GM23338 (cell line): ENCODE data around the gene COL4A6. TPM values are rescaled to one million over a fixed set of nuclear protein-coding genes. Genes with fewer than 3 reads are reported as not detected.

Source experiments
- ATAC-seq: fragments of 200-7000 bp; cut with Tn5 transposase; 3 replicates; pipeline ENCODE4 v1.9.1; 2020
- DNase-seq: peaks from one replicate; pipeline ENCODE4 v3.0.0-alpha.2; 2015; ENCODE audit warnings: low spot score
- H2AFZ ChIP-seq: fragments of 200-600 bp; sonication (generic); 2 replicates; pipeline ENCODE4 v1.8.0; 2016; ENCODE audit warnings: antibody characterized with exemption, mild to moderate bottlenecking, moderate library complexity
- H3F3A ChIP-seq: fragments of 200-600 bp; sonication (generic); replicated peaks from 2 replicates; pipeline ENCODE4 v1.8.0; 2017; ENCODE audit warnings: antibody characterized with exemption, mixed run types, low read depth
- H3K27ac ChIP-seq: fragments of 200-600 bp; sonication (generic); 2 replicates; pipeline ENCODE4 v1.6.1; 2016; ENCODE audit warnings: low read depth
- H3K27me3 ChIP-seq: fragments of 200-600 bp; sonication (generic); 2 replicates; pipeline ENCODE4 v1.8.0; 2016; ENCODE audit warnings: mild to moderate bottlenecking, mixed run types, moderate library complexity; ENCODE audit not compliant: insufficient read depth
- H3K36me3 ChIP-seq: fragments of 200-600 bp; sonication (generic); 2 replicates; pipeline ENCODE4 v1.8.0; 2016; ENCODE audit warnings: mild to moderate bottlenecking; ENCODE audit not compliant: insufficient read depth
- H3K4me1 ChIP-seq: fragments of 200-600 bp; sonication (generic); 2 replicates; pipeline ENCODE4 v1.8.0; 2016; ENCODE audit warnings: mild to moderate bottlenecking, moderate library complexity; ENCODE audit not compliant: insufficient read depth
- H3K4me2 ChIP-seq: fragments of 200-600 bp; sonication (generic); 2 replicates; pipeline ENCODE4 v1.7.1; 2017; ENCODE audit warnings: mixed run types
- H3K4me3 ChIP-seq: fragments of 200-600 bp; sonication (generic); 2 replicates; pipeline ENCODE4 v1.6.1; 2016; ENCODE audit warnings: mixed run types
- H3K79me2 ChIP-seq: fragments of 200-600 bp; sonication (generic); replicated peaks from 2 replicates; pipeline ENCODE4 v1.8.0; 2017; ENCODE audit warnings: mild to moderate bottlenecking; ENCODE audit not compliant: insufficient read depth
- H3K9me2 ChIP-seq: fragments of 200-600 bp; sonication (generic); 2 replicates; pipeline ENCODE4 v1.8.0; 2017; ENCODE audit not compliant: insufficient read depth
- H4K20me1 ChIP-seq: fragments of 200-600 bp; sonication (generic); replicated peaks from 2 replicates; pipeline ENCODE4 v1.8.0; 2017; ENCODE audit warnings: mild to moderate bottlenecking; ENCODE audit not compliant: insufficient read depth
- H3K27ac Mint-ChIP-seq: 2 replicates; pipeline ENCODE4 v1.8.0; 2020; ENCODE audit warnings: inconsistent platforms, mild to moderate bottlenecking, moderate library complexity, mixed read lengths
- H3K27me3 Mint-ChIP-seq: 3 replicates; pipeline ENCODE4 v1.8.0; 2022; ENCODE audit warnings: low read depth, mild to moderate bottlenecking, moderate library complexity, mixed read lengths, inconsistent platforms; ENCODE audit not compliant: insufficient read depth, poor library complexity
- H3K36me3 Mint-ChIP-seq: 3 replicates; pipeline ENCODE4 v1.8.0; 2021; ENCODE audit warnings: low read depth, mild to moderate bottlenecking, inconsistent platforms, moderate library complexity, mixed read lengths
- H3K4me1 Mint-ChIP-seq: 3 replicates; pipeline ENCODE4 v1.8.0; 2020; ENCODE audit warnings: mild to moderate bottlenecking, inconsistent platforms, mixed read lengths
- H3K4me3 Mint-ChIP-seq: 3 replicates; pipeline ENCODE4 v1.8.0; 2021; ENCODE audit warnings: moderate library complexity, mild to moderate bottlenecking, inconsistent platforms, mixed read lengths
- H3K9me3 Mint-ChIP-seq: 3 replicates; pipeline ENCODE4 v1.8.0; 2020; ENCODE audit warnings: moderate library complexity, mild to moderate bottlenecking, inconsistent platforms, mixed read lengths
- CREB1 ChIP-seq: fragments of 250-450 bp; sonication (Bioruptor Pico); IDR thresholded peaks from 2 replicates; pipeline ENCODE4 v1.5.0; 2020; ENCODE audit warnings: low read depth, mild to moderate bottlenecking, moderate library complexity
- ZNF331 ChIP-seq: fragments of 250-450 bp; sonication (Bioruptor Pico); IDR thresholded peaks from 2 replicates; pipeline ENCODE4 v1.5.0; 2020; ENCODE audit warnings: low read depth, mild to moderate bottlenecking, moderate library complexity
- polyA plus RNA-seq: library from polyadenylated mRNA; unstranded; fragments of >200 nt; fragmentation: Nextera tagmentation; extraction: Ambion mirVana; gene quantifications from 2 replicates; pipeline ENCODE4 v1.2.1, GENCODE V29; 2016
- total RNA-seq: library from RNA; depleted of rRNA; stranded (reverse); fragments of >200 nt; shearing (Covaris generic); gene quantifications from 2 replicates; pipeline ENCODE4 v1.2.3, GENCODE V29; 2014
- TF ChIP-seq, protein P1 (sequence below): IDR thresholded peaks from one replicate; pipeline ENCODE4 v1.6.1; 2018; ENCODE audit warnings: antibody characterized with exemption; ENCODE audit not compliant: unreplicated experiment
- TF ChIP-seq, protein P2 (sequence below): fragments of 250-450 bp; sonication (Bioruptor Pico); IDR thresholded peaks from 2 replicates; pipeline ENCODE4 v1.5.0; 2020; ENCODE audit warnings: mild to moderate bottlenecking, moderate library complexity

Gene COL4A6
- total and polyA plus RNA-seq, 2 experiments from 2014 or later: 4.1 to 15.2 TPM

- no peaks in the 10 kb centered on the region for H3K79me2 ChIP-seq
- H3K9me2 ChIP-seq: no peaks in the 10 kb centered on the region
- H3K27me3 Mint-ChIP-seq: no peaks in the 10 kb centered on the region
- H3K27ac ChIP-seq: no peak overlapping the region
- no peaks in the 10 kb centered on the region for H3F3A ChIP-seq
- no peaks in the 10 kb centered on the region for H3K36me3 Mint-ChIP-seq
- TF ChIP-seq CREB1 (no peak), ZNF331 (CRISPR knock-in tag) (no peak)
- TF ChIP-seq, protein P1, sequence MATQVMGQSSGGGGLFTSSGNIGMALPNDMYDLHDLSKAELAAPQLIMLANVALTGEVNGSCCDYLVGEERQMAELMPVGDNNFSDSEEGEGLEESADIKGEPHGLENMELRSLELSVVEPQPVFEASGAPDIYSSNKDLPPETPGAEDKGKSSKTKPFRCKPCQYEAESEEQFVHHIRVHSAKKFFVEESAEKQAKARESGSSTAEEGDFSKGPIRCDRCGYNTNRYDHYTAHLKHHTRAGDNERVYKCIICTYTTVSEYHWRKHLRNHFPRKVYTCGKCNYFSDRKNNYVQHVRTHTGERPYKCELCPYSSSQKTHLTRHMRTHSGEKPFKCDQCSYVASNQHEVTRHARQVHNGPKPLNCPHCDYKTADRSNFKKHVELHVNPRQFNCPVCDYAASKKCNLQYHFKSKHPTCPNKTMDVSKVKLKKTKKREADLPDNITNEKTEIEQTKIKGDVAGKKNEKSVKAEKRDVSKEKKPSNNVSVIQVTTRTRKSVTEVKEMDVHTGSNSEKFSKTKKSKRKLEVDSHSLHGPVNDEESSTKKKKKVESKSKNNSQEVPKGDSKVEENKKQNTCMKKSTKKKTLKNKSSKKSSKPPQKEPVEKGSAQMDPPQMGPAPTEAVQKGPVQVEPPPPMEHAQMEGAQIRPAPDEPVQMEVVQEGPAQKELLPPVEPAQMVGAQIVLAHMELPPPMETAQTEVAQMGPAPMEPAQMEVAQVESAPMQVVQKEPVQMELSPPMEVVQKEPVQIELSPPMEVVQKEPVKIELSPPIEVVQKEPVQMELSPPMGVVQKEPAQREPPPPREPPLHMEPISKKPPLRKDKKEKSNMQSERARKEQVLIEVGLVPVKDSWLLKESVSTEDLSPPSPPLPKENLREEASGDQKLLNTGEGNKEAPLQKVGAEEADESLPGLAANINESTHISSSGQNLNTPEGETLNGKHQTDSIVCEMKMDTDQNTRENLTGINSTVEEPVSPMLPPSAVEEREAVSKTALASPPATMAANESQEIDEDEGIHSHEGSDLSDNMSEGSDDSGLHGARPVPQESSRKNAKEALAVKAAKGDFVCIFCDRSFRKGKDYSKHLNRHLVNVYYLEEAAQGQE: no peak
- DNase-seq: no peak
- no peak overlapping the region for H3K27ac Mint-ChIP-seq
- peaks cover 20% of the 10 kb centered on the region for H3K4me1 Mint-ChIP-seq
- no peak overlapping the region for H3K4me3 ChIP-seq
- H3K4me1 ChIP-seq: peaks cover 4% of the 10 kb centered on the region; the same call in 1 of the 2 replicates
- no peaks in the 10 kb centered on the region for H3K27me3 ChIP-seq
- H3K36me3 ChIP-seq: no peaks in the 10 kb centered on the region
- H3K4me3 Mint-ChIP-seq: no peak overlapping the region
- no peaks in the 10 kb centered on the region for H4K20me1 ChIP-seq
- H3K9me3 Mint-ChIP-seq: no peaks in the 10 kb centered on the region
- no peak for ATAC-seq
- no peak overlapping the region for H2AFZ ChIP-seq
- no peak overlapping the region for H3K4me2 ChIP-seq
Observed at GRCh38 chrX:108122748-108123147, 315.5 kb downstream of the COL4A6 start.

- H3K27me3 Mint-ChIP-seq: no peaks in the 10 kb centered on the region
- H4K20me1 ChIP-seq: no peaks in the 10 kb centered on the region
- DNase-seq (no peak), ATAC-seq (no peak)
- H3K27me3 ChIP-seq: no peaks in the 10 kb centered on the region
- no peaks in the 10 kb centered on the region for H3K4me1 ChIP-seq
- H3K27ac ChIP-seq: no peak overlapping the region
- H3K4me3 Mint-ChIP-seq: no peak overlapping the region
- no peaks in the 10 kb centered on the region for H3K36me3 ChIP-seq
- H2AFZ ChIP-seq: no peak overlapping the region
- H3K4me1 Mint-ChIP-seq: peaks cover 10% of the 10 kb centered on the region
- H3K79me2 ChIP-seq: no peaks in the 10 kb centered on the region
- no peaks in the 10 kb centered on the region for H3F3A ChIP-seq
- TF ChIP-seq, protein P2, sequence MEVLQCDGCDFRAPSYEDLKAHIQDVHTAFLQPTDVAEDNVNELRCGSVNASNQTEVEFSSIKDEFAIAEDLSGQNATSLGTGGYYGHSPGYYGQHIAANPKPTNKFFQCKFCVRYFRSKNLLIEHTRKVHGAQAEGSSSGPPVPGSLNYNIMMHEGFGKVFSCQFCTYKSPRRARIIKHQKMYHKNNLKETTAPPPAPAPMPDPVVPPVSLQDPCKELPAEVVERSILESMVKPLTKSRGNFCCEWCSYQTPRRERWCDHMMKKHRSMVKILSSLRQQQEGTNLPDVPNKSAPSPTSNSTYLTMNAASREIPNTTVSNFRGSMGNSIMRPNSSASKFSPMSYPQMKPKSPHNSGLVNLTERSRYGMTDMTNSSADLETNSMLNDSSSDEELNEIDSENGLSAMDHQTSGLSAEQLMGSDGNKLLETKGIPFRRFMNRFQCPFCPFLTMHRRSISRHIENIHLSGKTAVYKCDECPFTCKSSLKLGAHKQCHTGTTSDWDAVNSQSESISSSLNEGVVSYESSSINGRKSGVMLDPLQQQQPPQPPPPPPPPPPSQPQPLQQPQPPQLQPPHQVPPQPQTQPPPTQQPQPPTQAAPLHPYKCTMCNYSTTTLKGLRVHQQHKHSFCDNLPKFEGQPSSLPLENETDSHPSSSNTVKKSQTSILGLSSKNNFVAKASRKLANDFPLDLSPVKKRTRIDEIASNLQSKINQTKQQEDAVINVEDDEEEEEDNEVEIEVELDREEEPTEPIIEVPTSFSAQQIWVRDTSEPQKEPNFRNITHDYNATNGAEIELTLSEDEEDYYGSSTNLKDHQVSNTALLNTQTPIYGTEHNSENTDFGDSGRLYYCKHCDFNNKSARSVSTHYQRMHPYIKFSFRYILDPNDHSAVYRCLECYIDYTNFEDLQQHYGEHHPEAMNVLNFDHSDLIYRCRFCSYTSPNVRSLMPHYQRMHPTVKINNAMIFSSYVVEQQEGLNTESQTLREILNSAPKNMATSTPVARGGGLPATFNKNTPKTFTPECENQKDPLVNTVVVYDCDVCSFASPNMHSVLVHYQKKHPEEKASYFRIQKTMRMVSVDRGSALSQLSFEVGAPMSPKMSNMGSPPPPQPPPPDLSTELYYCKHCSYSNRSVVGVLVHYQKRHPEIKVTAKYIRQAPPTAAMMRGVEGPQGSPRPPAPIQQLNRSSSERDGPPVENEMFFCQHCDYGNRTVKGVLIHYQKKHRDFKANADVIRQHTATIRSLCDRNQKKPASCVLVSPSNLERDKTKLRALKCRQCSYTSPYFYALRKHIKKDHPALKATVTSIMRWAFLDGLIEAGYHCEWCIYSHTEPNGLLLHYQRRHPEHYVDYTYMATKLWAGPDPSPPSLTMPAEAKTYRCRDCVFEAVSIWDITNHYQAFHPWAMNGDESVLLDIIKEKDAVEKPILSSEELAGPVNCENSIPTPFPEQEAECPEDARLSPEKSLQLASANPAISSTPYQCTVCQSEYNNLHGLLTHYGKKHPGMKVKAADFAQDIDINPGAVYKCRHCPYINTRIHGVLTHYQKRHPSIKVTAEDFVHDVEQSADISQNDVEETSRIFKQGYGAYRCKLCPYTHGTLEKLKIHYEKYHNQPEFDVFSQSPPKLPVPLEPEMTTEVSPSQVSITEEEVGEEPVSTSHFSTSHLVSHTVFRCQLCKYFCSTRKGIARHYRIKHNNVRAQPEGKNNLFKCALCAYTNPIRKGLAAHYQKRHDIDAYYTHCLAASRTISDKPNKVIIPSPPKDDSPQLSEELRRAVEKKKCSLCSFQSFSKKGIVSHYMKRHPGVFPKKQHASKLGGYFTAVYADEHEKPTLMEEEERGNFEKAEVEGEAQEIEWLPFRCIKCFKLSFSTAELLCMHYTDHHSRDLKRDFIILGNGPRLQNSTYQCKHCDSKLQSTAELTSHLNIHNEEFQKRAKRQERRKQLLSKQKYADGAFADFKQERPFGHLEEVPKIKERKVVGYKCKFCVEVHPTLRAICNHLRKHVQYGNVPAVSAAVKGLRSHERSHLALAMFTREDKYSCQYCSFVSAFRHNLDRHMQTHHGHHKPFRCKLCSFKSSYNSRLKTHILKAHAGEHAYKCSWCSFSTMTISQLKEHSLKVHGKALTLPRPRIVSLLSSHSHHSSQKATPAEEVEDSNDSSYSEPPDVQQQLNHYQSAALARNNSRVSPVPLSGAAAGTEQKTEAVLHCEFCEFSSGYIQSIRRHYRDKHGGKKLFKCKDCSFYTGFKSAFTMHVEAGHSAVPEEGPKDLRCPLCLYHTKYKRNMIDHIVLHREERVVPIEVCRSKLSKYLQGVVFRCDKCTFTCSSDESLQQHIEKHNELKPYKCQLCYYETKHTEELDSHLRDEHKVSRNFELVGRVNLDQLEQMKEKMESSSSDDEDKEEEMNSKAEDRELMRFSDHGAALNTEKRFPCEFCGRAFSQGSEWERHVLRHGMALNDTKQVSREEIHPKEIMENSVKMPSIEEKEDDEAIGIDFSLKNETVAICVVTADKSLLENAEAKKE (CRISPR knock-in tag): no peak
- no peaks in the 10 kb centered on the region for H3K9me2 ChIP-seq
- H3K36me3 Mint-ChIP-seq: no peaks in the 10 kb centered on the region
- no peak overlapping the region for H3K4me2 ChIP-seq
- H3K27ac Mint-ChIP-seq: no peak overlapping the region
- H3K4me3 ChIP-seq: no peak overlapping the region
- H3K9me3 Mint-ChIP-seq: no peaks in the 10 kb centered on the region
Observed at GRCh38 chrX:108121291-108121690, 316.9 kb downstream of the COL4A6 start.
